H9 (cell line): ENCODE data around the gene SH3PXD2B. TPM values are rescaled to one million over a fixed set of nuclear protein-coding genes. Genes with fewer than 3 reads are reported as not detected.

Experiments
- DNase-seq: peaks from one replicate; pipeline ENCODE4 v3.0.0-alpha.2; 2017
- H2AFZ ChIP-seq: one replicate; pipeline ENCODE4 v1.6.1; 2013; ENCODE audit warnings: mild to moderate bottlenecking, low read length, control low read depth, moderate library complexity
- H2AK5ac ChIP-seq: 2 replicates; pipeline ENCODE4 v1.6.1; 2013; ENCODE audit warnings: low read length, control low read depth, mixed read lengths; ENCODE audit not compliant: insufficient read length
- H2BK120ac ChIP-seq: one replicate; pipeline ENCODE4 v1.6.1; 2013; ENCODE audit warnings: low read depth, mild to moderate bottlenecking, low read length, control low read depth, inconsistent platforms; ENCODE audit not compliant: poor library complexity, severe bottlenecking
- H2BK12ac ChIP-seq: 2 replicates; pipeline ENCODE4 v1.6.1; 2013; ENCODE audit warnings: low read length, control low read depth, mixed read lengths, low read depth; ENCODE audit not compliant: insufficient read length
- H2BK15ac ChIP-seq: 2 replicates; pipeline ENCODE4 v1.6.1; 2013; ENCODE audit warnings: low read depth, low read length, control low read depth
- H2BK20ac ChIP-seq: one replicate; pipeline ENCODE4 v1.6.1; 2013; ENCODE audit warnings: low read depth, mild to moderate bottlenecking, low read length, control low read depth, inconsistent platforms; ENCODE audit not compliant: poor library complexity, severe bottlenecking
- H2BK5ac ChIP-seq: 2 replicates; pipeline ENCODE4 v1.6.1; 2013; ENCODE audit warnings: low read length, control low read depth, mixed read lengths; ENCODE audit not compliant: insufficient read length
- H3K14ac ChIP-seq: 2 replicates; pipeline ENCODE4 v1.6.1; 2013; ENCODE audit warnings: low read length, control low read depth; ENCODE audit not compliant: insufficient read depth
- H3K18ac ChIP-seq: 2 replicates; pipeline ENCODE4 v1.6.1; 2013; ENCODE audit warnings: low read depth, mild to moderate bottlenecking, mixed read lengths, low read length, control low read depth; ENCODE audit not compliant: insufficient read length
- H3K23ac ChIP-seq: 2 replicates; pipeline ENCODE4 v1.6.1; 2013; ENCODE audit warnings: low read length, control low read depth, mixed read lengths, low read depth; ENCODE audit not compliant: insufficient read length
- H3K23me2 ChIP-seq: 2 replicates; pipeline ENCODE4 v1.6.1; 2013; ENCODE audit warnings: low read depth, mild to moderate bottlenecking, mixed read lengths, low read length, control low read depth; ENCODE audit not compliant: insufficient read length, poor library complexity, severe bottlenecking
- H3K27ac ChIP-seq: 2 replicates; pipeline ENCODE4 v1.5.1; 2013; ENCODE audit warnings: low read length, control low read depth, mixed read lengths, low read depth; ENCODE audit not compliant: insufficient read length
- H3K27me3 ChIP-seq: 2 replicates; pipeline ENCODE4 v1.6.1; 2013; ENCODE audit warnings: low read length, control low read depth, inconsistent platforms; ENCODE audit not compliant: insufficient read depth
- H3K4ac ChIP-seq: 2 replicates; pipeline ENCODE4 v1.6.1; 2013; ENCODE audit warnings: low read depth, mild to moderate bottlenecking, control low read depth, inconsistent platforms, low read length, moderate library complexity
- H3K4me1 ChIP-seq: 2 replicates; pipeline ENCODE4 v1.6.1; 2013; ENCODE audit warnings: low read length, control low read depth, inconsistent platforms; ENCODE audit not compliant: insufficient read depth
- H3K4me2 ChIP-seq: 2 replicates; pipeline ENCODE4 v1.6.1; 2013; ENCODE audit warnings: low read length, control low read depth, mixed read lengths; ENCODE audit not compliant: insufficient read length, insufficient read depth
- H3K56ac ChIP-seq: 2 replicates; pipeline ENCODE4 v1.6.1; 2013; ENCODE audit warnings: low read depth, mild to moderate bottlenecking, mixed read lengths, low read length, control low read depth; ENCODE audit not compliant: insufficient read length
- H3K79me1 ChIP-seq: 2 replicates; pipeline ENCODE4 v1.6.1; 2013; ENCODE audit warnings: low read depth, mild to moderate bottlenecking, moderate library complexity, low read length, control low read depth, inconsistent platforms; ENCODE audit not compliant: insufficient read depth, poor library complexity, severe bottlenecking
- H3K79me2 ChIP-seq: 2 replicates; pipeline ENCODE4 v1.6.1; 2013; ENCODE audit warnings: low read length, control low read depth, inconsistent platforms; ENCODE audit not compliant: insufficient read depth
- H3K9ac ChIP-seq: 2 replicates; pipeline ENCODE4 v1.6.1; 2013; ENCODE audit warnings: low read length, control low read depth, mixed read lengths; ENCODE audit not compliant: insufficient read length; ENCODE audit errors: extremely low read depth
- H3K9me3 ChIP-seq: one replicate; pipeline ENCODE4 v1.6.1; 2013; ENCODE audit warnings: low read depth, low read length, inconsistent platforms; ENCODE audit not compliant: control insufficient read depth
- H3T11ph ChIP-seq: one replicate; pipeline ENCODE4 v1.6.1; 2013; ENCODE audit warnings: mild to moderate bottlenecking, low read length, control low read depth, inconsistent platforms
- H4K20me1 ChIP-seq: one replicate; pipeline ENCODE4 v1.6.1; 2013; ENCODE audit not compliant: control insufficient read depth, insufficient read length, insufficient read depth
- H4K5ac ChIP-seq: 2 replicates; pipeline ENCODE4 v1.6.1; 2013; ENCODE audit warnings: low read depth, mild to moderate bottlenecking, mixed read lengths, low read length, control low read depth; ENCODE audit not compliant: insufficient read length
- H4K8ac ChIP-seq: replicated peaks from 2 replicates; pipeline ENCODE4 v1.6.1; 2013; ENCODE audit warnings: low read length, control low read depth, mixed read lengths, low read depth; ENCODE audit not compliant: insufficient read length
- H4K91ac ChIP-seq: 2 replicates; pipeline ENCODE4 v1.6.1; 2013; ENCODE audit warnings: low read depth, mild to moderate bottlenecking, moderate library complexity, mixed read lengths, low read length, control low read depth; ENCODE audit not compliant: insufficient read length
- H3K27ac Mint-ChIP-seq, 3 experiments: 2 replicates in 2 of 3; 3 replicates in 1 of 3; pipeline ENCODE4 v1.8.0; 2020 to 2021; ENCODE audit warnings: mixed read lengths in 3 of 3, mild to moderate bottlenecking in 1 of 3, moderate library complexity in 1 of 3
- H3K27me3 Mint-ChIP-seq: 2 replicates; pipeline ENCODE4 v1.8.0; 2021; ENCODE audit warnings: low read depth, mild to moderate bottlenecking, moderate library complexity, mixed read lengths
- H3K36me3 Mint-ChIP-seq, 3 experiments: 2 replicates in 2 of 3; 3 replicates in 1 of 3; pipeline ENCODE4 v1.8.0; 2020 to 2021; ENCODE audit warnings: low read depth in 3 of 3, mixed read lengths in 3 of 3; ENCODE audit not compliant: insufficient read depth in 1 of 3
- H3K4me1 Mint-ChIP-seq, 2 experiments: 2 replicates each; pipeline ENCODE4 v1.8.0; 2020; ENCODE audit warnings: mixed read lengths in 2 of 2
- H3K4me3 Mint-ChIP-seq, 2 experiments: 2 replicates in 1 of 2; 3 replicates in 1 of 2; pipeline ENCODE4 v1.8.0; 2020 to 2021; ENCODE audit warnings: mild to moderate bottlenecking in 2 of 2, mixed read lengths in 2 of 2, moderate library complexity in 1 of 2
- H3K9me3 Mint-ChIP-seq, 2 experiments: 2 replicates in 1 of 2; 3 replicates in 1 of 2; pipeline ENCODE4 v1.8.0; 2020; ENCODE audit warnings: mild to moderate bottlenecking in 2 of 2, mixed read lengths in 2 of 2, moderate library complexity in 1 of 2
- WGBS: extraction: QIAGEN DNeasy Blood & Tissue Kit; methylation state at CpG from one replicate; pipeline ENCODE4 v1.1.7; 2013; ENCODE audit warnings: missing lambda C conversion rate, low lambda C conversion rate, mixed read lengths; ENCODE audit not compliant: insufficient read length; ENCODE audit errors: extremely low coverage; 5-methylcytosine and 5-hydroxymethylcytosine counted together
- total RNA-seq: library from RNA; stranded (reverse); gene quantifications from 2 replicates; pipeline ENCODE4 v1.2.1, GENCODE V29; 2021
- TF ChIP-seq, protein P1 (sequence below): fragments of 200-600 bp; sonication (generic); conservative IDR thresholded peaks from 3 replicates; pipeline ENCODE4 v1.8.0; 2021; ENCODE audit warnings: antibody characterized with exemption, mild to moderate bottlenecking

The SH3PXD2B gene
- total RNA-seq, 1 experiment from 2014 or later = 49.0 TPM

- Histone ChIP-seq H3K56ac (no peak overlapping the region), H3K14ac (no peak overlapping the region), H2BK120ac (no peak overlapping the region), H3T11ph (no peak overlapping the region), H2AK5ac (no peak overlapping the region), H4K91ac (no peak overlapping the region), H2BK20ac (no peak overlapping the region), H2BK15ac (no peak overlapping the region), H3K23ac (no peak overlapping the region), H4K20me1 (no peaks in the 10 kb centered on the region), H3K23me2 (no peaks in the 10 kb centered on the region), H3K4me1 (no peaks in the 10 kb centered on the region), H3K79me1 (no peaks in the 10 kb centered on the region), H3K9me3 (no peaks in the 10 kb centered on the region), H3K79me2 (no peaks in the 10 kb centered on the region), H3K27me3 (no peaks in the 10 kb centered on the region), H3K9ac (no peak overlapping the region), H2AFZ (no peak overlapping the region), H3K4ac (no peak overlapping the region), H3K18ac (no peak overlapping the region), H2BK5ac (no peak overlapping the region), H3K27ac (no peak overlapping the region), H2BK12ac (no peak overlapping the region), H4K5ac (no peak overlapping the region), H4K8ac (no peak overlapping the region), H3K4me2 (no peak overlapping the region)
- no peak for DNase-seq
- Mint-ChIP-seq H3K4me3 (no peak overlapping the region), H3K9me3 (no peaks in the 10 kb centered on the region), H3K36me3 (peaks cover 31 to 72% (median 58%) of the 10 kb centered on the region in 3 experiments), H3K27me3 (no peaks in the 10 kb centered on the region), H3K4me1 (peaks cover 0 to 7% of the 10 kb centered on the region in 2 experiments; a peak in 2 of 4 replicates), H3K27ac (peak overlapping the region in 2 of 3 experiments; percentile 44 to 82; a peak in 3 of 7 replicates)
- TF ChIP-seq, protein P1, sequence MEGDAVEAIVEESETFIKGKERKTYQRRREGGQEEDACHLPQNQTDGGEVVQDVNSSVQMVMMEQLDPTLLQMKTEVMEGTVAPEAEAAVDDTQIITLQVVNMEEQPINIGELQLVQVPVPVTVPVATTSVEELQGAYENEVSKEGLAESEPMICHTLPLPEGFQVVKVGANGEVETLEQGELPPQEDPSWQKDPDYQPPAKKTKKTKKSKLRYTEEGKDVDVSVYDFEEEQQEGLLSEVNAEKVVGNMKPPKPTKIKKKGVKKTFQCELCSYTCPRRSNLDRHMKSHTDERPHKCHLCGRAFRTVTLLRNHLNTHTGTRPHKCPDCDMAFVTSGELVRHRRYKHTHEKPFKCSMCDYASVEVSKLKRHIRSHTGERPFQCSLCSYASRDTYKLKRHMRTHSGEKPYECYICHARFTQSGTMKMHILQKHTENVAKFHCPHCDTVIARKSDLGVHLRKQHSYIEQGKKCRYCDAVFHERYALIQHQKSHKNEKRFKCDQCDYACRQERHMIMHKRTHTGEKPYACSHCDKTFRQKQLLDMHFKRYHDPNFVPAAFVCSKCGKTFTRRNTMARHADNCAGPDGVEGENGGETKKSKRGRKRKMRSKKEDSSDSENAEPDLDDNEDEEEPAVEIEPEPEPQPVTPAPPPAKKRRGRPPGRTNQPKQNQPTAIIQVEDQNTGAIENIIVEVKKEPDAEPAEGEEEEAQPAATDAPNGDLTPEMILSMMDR = no peak
- whole genome bisulfite sequencing = no CpG with 5 or more reads among the region's 9 CpGs
Measured at GRCh38 chr5:172361566-172362238, 92.6 kb downstream of the SH3PXD2B start.
